Measurements from ENCODE around the gene PDZD2.
A peak's percentile ranks its signal among the peaks of the same experiment; 100 is the strongest.
"Not testable (repeated sequence)": the region's sequence is repeated elsewhere in the genome, so short reads cannot be mapped to it uniquely, and the experiment has no call there.

Gene PDZD2

GRCh38 chr5:31776294-31776693 is 137.4 kb downstream of the PDZD2 start:
- DNase-seq, result not testable (repeated sequence)

- DNase-seq, result no peak
Observed at GRCh38 chr5:31776976-31777651, 138.2 kb downstream of the PDZD2 start.

GRCh38 chr5:31781772-31782171 is 142.8 kb downstream of the PDZD2 start:
- DNase-seq, result no peak

GRCh38 chr5:31783086-31783645 is 144.2 kb downstream of the PDZD2 start:
- DNase-seq, result no peak

- DNase-seq, result no peak
Observed at GRCh38 chr5:31783731-31784130, 144.8 kb downstream of the PDZD2 start.

GRCh38 chr5:31786090-31786631 is 147.2 kb downstream of the PDZD2 start:
- DNase-seq, result no peak

- no peak for DNase-seq
Observed at GRCh38 chr5:31794009-31794408, 155.1 kb downstream of the PDZD2 start.

GRCh38 chr5:31798168-31798567 is 159.2 kb downstream of the PDZD2 start:
- DNase-seq, result no peak

- no peak for DNase-seq
Observed at GRCh38 chr5:31800351-31800750, 161.4 kb downstream of the PDZD2 start.

- no peak for DNase-seq
Observed at GRCh38 chr5:31805785-31806400, 167.0 kb downstream of the PDZD2 start.

GRCh38 chr5:31806561-31806960 is 167.6 kb downstream of the PDZD2 start:
- DNase-seq, result no peak

GRCh38 chr5:31807789-31808540 is 169.0 kb downstream of the PDZD2 start:
- DNase-seq, result no peak

GRCh38 chr5:31809050-31809870 is 170.3 kb downstream of the PDZD2 start:
- no peak for DNase-seq

- DNase-seq, result no peak
Observed at GRCh38 chr5:31811210-31811609, 172.3 kb downstream of the PDZD2 start.

- no peak for DNase-seq
Observed at GRCh38 chr5:31815376-31815775, 176.4 kb downstream of the PDZD2 start.

GRCh38 chr5:31819926-31820516 is 181.1 kb downstream of the PDZD2 start:
- DNase-seq, result no peak

GRCh38 chr5:31823472-31823871 is 184.5 kb downstream of the PDZD2 start:
- DNase-seq, result no peak

GRCh38 chr5:31824869-31825517 is 186.1 kb downstream of the PDZD2 start:
- DNase-seq, result no peak

- DNase-seq, result peak; percentile 64
Observed at GRCh38 chr5:31825518-31826068, 186.7 kb downstream of the PDZD2 start.

- no peak for DNase-seq
Observed at GRCh38 chr5:31827867-31828266, 188.9 kb downstream of the PDZD2 start.

GRCh38 chr5:31832966-31833365 is 194.0 kb downstream of the PDZD2 start:
- DNase-seq, result no peak

Measured in CD4-positive, alpha-beta T cell treated with Interleukin-6 for 4 hours (primary cell).